GM21576 (cell line): ENCODE results near the gene MINDY3.

ENCODE experiments used
- ATAC-seq: cut with Tn5 transposase; IDR thresholded peaks from one replicate; pipeline ENCODE4 v1.9.1; 2021; ENCODE audit warnings: mild to moderate bottlenecking, moderate library complexity; ENCODE audit not compliant: unreplicated experiment

MINDY3 gene

DNA sequence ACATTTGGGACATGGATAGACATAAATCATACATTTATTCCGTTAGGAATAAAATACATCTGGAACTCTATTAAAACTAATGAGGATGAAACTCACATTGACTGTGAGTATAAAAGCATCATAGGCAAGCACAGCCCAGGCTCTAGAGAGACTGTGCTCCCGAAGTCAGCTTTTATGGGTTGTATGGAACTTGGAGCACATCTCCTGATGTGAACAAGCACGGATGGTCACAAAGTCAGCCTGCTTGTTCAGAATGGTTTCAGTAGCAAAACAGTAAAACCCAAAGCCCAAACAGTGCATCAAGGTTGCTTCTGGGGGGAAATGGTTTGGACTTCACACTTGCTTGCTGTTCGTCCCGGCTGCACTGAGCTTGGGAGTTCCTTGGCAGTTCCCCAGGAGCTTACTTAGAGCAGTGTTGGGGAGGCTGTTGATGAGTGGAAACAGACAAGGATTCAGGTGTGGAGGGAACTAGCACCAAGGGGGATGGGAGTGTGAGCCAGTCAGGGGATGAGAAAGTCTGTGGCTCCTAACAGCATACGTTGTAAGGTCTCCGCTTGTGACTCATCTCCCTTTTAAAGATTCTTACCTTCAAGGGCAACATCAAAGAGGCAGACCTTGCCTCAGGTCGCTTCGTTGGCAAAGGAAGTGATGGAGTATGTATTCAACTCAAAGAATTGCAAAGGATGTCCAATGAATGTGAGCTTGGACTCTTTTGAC lies 120.9 kb downstream of the MINDY3 start:
- ATAC-seq: no peak

DNA sequence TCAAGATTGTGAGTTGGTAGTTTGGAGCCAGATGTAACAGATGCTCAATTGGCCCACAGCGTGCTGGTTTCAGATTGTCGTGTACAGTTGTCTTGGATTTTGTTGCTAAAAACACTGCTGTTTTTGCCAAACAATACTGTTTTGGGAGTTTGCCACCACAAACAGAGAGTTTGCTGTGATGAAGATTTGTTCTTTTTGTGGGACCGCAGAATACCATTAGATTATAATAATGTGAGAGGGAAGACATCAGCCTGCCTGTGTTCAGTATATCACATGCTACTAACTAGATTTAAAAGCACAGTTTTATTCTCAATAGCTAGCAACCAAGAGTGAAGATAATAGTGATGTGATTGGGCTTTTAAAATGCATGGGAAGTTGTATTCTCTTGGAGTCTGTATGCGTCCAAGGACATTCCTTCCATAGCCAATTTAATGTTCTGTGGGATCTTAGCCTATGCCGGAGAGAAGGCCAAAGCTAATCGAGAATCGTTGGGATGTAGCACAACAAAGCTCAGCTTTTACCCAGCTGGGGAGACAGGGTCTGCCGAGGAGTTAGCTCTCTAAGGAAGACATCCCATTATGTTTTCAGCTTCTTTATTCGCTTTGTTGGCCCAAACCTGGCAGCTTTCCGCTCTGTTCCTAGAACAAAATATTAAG lies 121.9 kb downstream of the MINDY3 start:
- ATAC-seq: no peak

DNA sequence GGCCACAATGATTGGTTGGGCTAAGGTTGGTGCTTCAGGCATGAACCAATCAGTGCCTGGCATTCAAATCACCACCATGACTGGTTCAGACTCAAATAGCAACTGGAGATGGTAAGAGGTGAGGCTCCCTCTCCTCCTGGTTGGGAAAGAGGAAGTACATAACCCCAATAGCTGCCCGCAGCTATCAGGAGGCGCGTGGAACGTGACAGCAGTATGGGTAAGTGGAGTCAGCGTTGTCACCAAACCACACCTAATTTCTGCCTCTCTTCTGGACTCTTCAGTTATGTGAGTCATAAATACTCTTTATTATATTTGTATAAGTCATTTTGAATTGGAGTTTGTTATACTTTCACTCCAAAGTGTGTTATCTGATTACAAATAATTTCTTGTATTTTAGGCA lies 122.7 kb downstream of the MINDY3 start:
- no peak for ATAC-seq

DNA sequence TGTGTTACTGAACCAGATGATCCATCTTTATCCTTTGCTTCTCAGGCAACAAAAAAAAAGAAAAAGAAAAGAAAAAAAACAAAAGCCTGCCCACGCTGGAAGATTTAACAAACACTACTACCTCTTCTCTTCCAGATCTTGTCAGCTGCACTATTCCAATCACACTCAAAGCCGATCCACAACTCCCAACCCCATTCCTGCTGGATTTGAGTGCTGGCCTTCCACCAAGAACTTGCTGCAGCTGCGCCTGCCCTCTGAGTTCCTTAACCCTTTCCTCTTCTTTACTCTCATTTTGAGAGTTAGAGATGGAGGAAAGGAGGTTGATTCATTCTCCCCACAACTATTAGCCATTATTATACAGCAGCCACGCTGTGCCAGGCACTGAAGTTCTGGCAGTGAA lies 124.5 kb downstream of the MINDY3 start:
- ATAC-seq: no peak

DNA sequence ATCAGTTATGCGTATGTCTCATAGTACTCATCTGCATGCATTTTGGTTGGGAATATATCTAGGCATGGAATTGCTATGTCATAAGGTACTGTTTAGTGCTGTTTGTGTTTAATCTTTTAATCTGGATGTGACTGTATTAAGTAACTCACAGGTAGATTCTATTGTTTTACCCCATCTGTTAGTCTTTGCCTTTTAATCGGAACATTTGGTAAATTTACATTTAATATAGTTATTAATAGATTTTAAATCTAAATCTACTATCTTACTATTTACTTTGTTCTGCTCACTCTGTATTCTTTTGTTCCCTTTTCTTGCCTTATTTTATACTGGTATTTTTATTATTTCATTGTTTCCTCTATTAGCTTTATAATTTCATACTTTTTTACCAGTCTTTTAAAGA lies 130.0 kb downstream of the MINDY3 start:
- ATAC-seq: no peak

DNA sequence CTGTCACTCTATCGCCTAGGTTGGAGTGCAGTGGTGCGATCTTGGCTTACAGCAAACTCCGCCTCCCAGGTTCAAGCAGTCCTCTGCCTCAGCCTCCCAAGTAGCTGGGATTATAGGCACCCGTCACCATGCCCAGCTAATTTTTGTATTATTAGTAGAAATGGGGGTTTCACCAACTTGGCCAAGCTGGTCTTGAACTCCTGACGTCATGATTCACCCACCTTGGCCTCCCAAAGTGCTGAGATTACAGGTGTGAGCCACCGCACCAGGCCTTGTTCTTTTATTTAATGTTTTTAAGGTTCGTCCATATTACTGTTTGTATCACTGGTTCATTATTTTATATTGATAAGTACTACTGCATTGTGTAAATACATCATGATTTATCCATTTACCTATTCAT lies 130.4 kb downstream of the MINDY3 start:
- no peak for ATAC-seq
